HepG2 (cell line): ENCODE results near the gene SIK2. TPM values are rescaled to one million over a fixed set of nuclear protein-coding genes. Genes with fewer than 3 reads are reported as not detected.

ENCODE experiments used
- BCL6 ChIP-seq: IDR thresholded peaks from 2 replicates; pipeline ENCODE4 v1.6.1; 2016; ENCODE audit warnings: missing genetic modification reagents, missing compliant biosample characterization
- BORCS8-MEF2B ChIP-seq: sonication (generic); formaldehyde crosslinking; IDR thresholded peaks from 2 replicates; pipeline ENCODE4 v1.8.0; 2022; ENCODE audit warnings: mild to moderate bottlenecking, missing genetic modification reagents
- ETV6 ChIP-seq: sonication (generic); formaldehyde crosslinking; conservative IDR thresholded peaks from 2 replicates; pipeline ENCODE4 v1.4.0; 2020; ENCODE audit warnings: missing genetic modification reagents
- MBNL3 ChIP-seq: fragments of 250-450 bp; sonication (Bioruptor Pico); conservative IDR thresholded peaks from 2 replicates; pipeline ENCODE4 v1.8.0; 2022; ENCODE audit warnings: mild to moderate bottlenecking, inconsistent platforms
- NR2F1 ChIP-seq, 2 experiments: fragments of 450-650 bp in 1 of 2; formaldehyde crosslinking in 1 of 2; IDR thresholded peaks; 2 replicates each; pipeline versions ENCODE4 v1.5.0 to v1.6.1; 2016 to 2020; ENCODE audit warnings: mild to moderate bottlenecking in 1 of 2, missing compliant biosample characterization in 1 of 2, missing genetic modification reagents in 1 of 2, moderate library complexity in 1 of 2
- SOX5 ChIP-seq: IDR thresholded peaks from 2 replicates; pipeline ENCODE4 v1.6.1; 2016; ENCODE audit warnings: borderline replicate concordance
- ZNF501 ChIP-seq: sonication (generic); formaldehyde crosslinking; IDR thresholded peaks from 2 replicates; pipeline ENCODE4 v1.5.1; 2020; ENCODE audit warnings: mild to moderate bottlenecking, moderate library complexity, missing genetic modification reagents
- polyA plus RNA-seq, 8 experiments: library from polyadenylated mRNA; depleted of rRNA in 3 of 8; stranded (reverse) in 7 of 8; unstranded in 1 of 8; fragments of >200 nt; fragmentation: Illumina TruSeq in 4 of 8; extraction: Trizol in 4 of 8; gene quantifications; 2 replicates each; pipeline versions ENCODE4 v1.2.1 to v1.2.3, GENCODE V29; 2011 to 2016; ENCODE audit warnings: low read depth in 4 of 8, missing spikeins in 1 of 8, mixed read lengths in 1 of 8; ENCODE audit not compliant: insufficient read depth in 1 of 8
- total RNA-seq, 5 experiments: library from RNA; depleted of rRNA; stranded (reverse); fragments of >200 nt; fragmentation: Illumina TruSeq; extraction: Trizol; gene quantifications; 2 replicates each; pipeline ENCODE4 v1.2.3, GENCODE V29; 2016; ENCODE audit warnings: low read depth in 1 of 5
- TF ChIP-seq, protein P1 (sequence below): sonication (generic); formaldehyde crosslinking; IDR thresholded peaks from 2 replicates; pipeline ENCODE4 v1.4.0; 2020; ENCODE audit warnings: mild to moderate bottlenecking, missing genetic modification reagents
- TF ChIP-seq, protein P2 (sequence below): sonication (generic); formaldehyde crosslinking; IDR thresholded peaks from 2 replicates; pipeline ENCODE4 v1.5.0; 2020; ENCODE audit warnings: mild to moderate bottlenecking, missing genetic modification reagents, borderline replicate concordance
- TF ChIP-seq, protein P3 (sequence below): sonication (generic); formaldehyde crosslinking; IDR thresholded peaks from 2 replicates; pipeline ENCODE4 v1.8.1; 2022; ENCODE audit warnings: low read depth, mild to moderate bottlenecking, missing genetic modification reagents

The SIK2 gene
- total and polyA plus RNA-seq, 2 of the 13 experiments (the other 11 are each of a cell fraction or from before 2014, with no cell fraction given) = 8.1 to 15.4 TPM

DNA sequence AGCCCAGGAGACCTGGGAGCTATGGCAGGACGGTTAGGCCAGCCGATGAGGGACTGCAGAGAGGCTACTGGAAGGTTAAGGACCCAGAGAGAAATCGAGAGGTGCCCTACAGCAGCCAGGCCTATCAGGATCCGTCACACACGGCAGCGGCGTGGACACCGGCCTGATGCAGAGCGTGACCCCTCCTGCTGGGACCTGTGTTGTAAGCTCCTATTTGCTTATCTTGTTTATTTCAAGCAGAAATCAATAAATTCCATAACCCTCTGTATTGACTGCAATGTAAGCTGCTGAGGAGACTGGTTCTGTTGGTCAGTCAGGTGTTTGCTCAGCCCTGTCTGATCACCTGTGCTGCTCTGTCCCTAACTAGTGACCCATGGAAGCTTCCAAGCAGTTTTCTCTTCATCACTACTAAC is 124.1 kb downstream of the SIK2 start (continued):
- TF ChIP-seq, protein P1, sequence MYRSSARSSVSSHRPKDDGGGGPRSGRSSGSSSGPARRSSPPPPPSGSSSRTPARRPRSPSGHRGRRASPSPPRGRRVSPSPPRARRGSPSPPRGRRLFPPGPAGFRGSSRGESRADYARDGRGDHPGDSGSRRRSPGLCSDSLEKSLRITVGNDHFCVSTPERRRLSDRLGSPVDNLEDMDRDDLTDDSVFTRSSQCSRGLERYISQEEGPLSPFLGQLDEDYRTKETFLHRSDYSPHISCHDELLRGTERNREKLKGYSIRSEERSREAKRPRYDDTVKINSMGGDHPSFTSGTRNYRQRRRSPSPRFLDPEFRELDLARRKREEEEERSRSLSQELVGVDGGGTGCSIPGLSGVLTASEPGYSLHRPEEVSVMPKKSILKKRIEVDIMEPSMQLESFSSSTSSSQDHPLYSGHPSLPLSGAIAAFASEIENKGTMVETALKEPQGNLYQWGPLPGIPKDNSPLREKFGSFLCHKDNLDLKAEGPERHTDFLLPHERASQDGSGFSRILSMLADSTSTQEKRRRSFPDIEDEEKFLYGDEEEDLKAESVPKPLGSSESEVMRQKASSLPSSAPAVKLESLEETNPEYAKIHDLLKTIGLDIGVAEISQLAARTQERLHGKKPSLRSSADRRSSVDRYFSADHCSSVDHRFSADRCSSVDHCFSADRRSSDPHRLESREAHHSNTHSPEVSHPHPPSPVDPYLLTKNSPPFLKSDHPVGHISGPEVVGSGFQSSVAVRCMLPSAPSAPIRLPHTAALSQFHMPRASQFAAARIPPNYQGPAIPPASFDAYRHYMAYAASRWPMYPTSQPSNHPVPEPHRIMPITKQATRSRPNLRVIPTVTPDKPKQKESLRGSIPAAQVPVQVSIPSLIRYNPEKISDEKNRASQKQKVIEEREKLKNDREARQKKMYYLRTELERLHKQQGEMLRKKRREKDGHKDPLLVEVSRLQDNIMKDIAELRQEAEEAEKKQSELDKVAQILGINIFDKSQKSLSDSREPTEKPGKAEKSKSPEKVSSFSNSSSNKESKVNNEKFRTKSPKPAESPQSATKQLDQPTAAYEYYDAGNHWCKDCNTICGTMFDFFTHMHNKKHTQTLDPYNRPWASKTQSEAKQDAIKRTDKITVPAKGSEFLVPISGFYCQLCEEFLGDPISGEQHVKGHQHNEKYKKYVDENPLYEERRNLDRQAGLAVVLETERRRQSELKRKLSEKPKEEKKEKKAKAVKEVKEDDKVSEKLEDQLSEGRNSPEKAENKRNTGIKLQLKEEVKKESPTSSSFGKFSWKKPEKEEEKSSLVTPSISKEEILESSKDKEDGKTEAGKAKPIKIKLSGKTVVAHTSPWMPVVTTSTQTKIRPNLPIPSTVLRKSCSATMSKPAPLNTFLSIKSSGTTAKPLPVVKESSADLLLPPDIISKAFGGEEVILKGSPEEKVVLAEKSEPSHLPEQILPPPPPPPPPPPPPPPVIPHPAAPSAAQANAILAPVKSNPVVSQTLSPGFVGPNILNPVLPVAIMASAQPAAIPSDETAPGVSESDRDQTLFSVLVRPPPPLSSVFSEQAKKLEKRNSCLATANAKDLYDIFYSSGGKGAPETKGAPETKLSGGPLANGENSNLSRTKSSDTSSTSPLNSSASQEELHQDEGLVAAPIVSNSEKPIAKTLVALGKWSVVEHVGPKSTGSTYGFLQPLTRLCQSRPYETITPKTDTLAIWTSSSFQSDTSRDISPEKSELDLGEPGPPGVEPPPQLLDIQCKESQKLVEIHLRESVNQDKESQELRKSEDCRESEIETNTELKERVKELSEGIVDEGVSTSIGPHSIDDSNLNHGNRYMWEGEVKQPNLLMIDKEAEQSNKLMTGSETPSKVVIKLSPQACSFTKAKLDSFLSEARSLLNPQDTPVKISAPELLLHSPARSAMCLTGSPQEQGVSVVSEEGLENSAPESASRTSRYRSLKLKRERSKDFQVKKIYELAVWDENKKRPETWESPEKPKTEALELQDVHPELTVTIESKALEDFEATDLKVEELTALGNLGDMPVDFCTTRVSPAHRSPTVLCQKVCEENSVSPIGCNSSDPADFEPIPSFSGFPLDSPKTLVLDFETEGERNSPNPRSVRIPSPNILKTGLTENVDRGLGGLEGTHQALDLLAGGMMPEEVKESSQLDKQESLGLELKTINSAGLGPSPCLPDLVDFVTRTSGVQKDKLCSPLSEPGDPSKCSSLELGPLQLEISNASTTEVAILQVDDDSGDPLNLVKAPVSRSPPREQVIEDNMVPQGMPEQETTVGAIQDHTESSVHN = no peak
- TF ChIP-seq, protein P2, sequence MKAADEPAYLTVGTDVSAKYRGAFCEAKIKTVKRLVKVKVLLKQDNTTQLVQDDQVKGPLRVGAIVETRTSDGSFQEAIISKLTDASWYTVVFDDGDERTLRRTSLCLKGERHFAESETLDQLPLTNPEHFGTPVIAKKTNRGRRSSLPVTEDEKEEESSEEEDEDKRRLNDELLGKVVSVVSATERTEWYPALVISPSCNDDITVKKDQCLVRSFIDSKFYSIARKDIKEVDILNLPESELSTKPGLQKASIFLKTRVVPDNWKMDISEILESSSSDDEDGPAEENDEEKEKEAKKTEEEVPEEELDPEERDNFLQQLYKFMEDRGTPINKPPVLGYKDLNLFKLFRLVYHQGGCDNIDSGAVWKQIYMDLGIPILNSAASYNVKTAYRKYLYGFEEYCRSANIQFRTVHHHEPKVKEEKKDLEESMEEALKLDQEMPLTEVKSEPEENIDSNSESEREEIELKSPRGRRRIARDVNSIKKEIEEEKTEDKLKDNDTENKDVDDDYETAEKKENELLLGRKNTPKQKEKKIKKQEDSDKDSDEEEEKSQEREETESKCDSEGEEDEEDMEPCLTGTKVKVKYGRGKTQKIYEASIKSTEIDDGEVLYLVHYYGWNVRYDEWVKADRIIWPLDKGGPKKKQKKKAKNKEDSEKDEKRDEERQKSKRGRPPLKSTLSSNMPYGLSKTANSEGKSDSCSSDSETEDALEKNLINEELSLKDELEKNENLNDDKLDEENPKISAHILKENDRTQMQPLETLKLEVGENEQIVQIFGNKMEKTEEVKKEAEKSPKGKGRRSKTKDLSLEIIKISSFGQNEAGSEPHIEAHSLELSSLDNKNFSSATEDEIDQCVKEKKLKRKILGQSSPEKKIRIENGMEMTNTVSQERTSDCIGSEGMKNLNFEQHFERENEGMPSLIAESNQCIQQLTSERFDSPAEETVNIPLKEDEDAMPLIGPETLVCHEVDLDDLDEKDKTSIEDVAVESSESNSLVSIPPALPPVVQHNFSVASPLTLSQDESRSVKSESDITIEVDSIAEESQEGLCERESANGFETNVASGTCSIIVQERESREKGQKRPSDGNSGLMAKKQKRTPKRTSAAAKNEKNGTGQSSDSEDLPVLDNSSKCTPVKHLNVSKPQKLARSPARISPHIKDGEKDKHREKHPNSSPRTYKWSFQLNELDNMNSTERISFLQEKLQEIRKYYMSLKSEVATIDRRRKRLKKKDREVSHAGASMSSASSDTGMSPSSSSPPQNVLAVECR (CRISPR knock-in tag) = peak; percentile 82; the same call in 1 of the 2 replicates
- peak; percentile 89 for TF ChIP-seq BORCS8-MEF2B (CRISPR knock-in tag)
- peak; percentile 78; the same call in 1 of the 2 replicates for TF ChIP-seq SOX5 (CRISPR knock-in tag)
- peak in 1 of 2 experiments; percentile 72; a peak in 2 of 4 replicates for TF ChIP-seq NR2F1 (CRISPR knock-in tag; IDR thresholded peaks at IDR 0.05)
- 0 out of 2 replicates have a peak, but pooled peaks have one; percentile 39 for TF ChIP-seq MBNL3 (CRISPR knock-in tag)
- TF ChIP-seq ZNF501 (CRISPR knock-in tag) = peak; percentile 71; the same call in 1 of the 2 replicates
- TF ChIP-seq ETV6 (CRISPR knock-in tag) = no peak
- peak; percentile 85 for TF ChIP-seq BCL6
- TF ChIP-seq, protein P3, sequence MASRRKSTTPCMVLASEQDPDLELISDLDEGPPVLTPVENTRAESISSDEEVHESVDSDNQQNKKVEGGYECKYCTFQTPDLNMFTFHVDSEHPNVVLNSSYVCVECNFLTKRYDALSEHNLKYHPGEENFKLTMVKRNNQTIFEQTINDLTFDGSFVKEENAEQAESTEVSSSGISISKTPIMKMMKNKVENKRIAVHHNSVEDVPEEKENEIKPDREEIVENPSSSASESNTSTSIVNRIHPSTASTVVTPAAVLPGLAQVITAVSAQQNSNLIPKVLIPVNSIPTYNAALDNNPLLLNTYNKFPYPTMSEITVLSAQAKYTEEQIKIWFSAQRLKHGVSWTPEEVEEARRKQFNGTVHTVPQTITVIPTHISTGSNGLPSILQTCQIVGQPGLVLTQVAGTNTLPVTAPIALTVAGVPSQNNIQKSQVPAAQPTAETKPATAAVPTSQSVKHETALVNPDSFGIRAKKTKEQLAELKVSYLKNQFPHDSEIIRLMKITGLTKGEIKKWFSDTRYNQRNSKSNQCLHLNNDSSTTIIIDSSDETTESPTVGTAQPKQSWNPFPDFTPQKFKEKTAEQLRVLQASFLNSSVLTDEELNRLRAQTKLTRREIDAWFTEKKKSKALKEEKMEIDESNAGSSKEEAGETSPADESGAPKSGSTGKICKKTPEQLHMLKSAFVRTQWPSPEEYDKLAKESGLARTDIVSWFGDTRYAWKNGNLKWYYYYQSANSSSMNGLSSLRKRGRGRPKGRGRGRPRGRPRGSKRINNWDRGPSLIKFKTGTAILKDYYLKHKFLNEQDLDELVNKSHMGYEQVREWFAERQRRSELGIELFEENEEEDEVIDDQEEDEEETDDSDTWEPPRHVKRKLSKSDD = peak; percentile 93
